ENCODE measurements around the gene SNRNP25.
A peak's percentile ranks its signal among the peaks of the same experiment; 100 is the strongest.
"Not testable (repeated sequence)": the region's sequence is repeated elsewhere in the genome, so short reads cannot be mapped to it uniquely, and the experiment has no call there.

SNRNP25 gene

GRCh38 chr16:53346-54236 is at the start of gene SNRNP25, which contains the start of gene POLR3K:
TSS of gene SNRNP25 (plus strand) at chr16:53828. CDS start at chr16:54017, 189 bp downstream.
TSS of gene POLR3K (minus strand) at chr16:53608. CDS start at chr16:53586, 22 bp downstream.
- TF ChIP-seq, protein P1, sequence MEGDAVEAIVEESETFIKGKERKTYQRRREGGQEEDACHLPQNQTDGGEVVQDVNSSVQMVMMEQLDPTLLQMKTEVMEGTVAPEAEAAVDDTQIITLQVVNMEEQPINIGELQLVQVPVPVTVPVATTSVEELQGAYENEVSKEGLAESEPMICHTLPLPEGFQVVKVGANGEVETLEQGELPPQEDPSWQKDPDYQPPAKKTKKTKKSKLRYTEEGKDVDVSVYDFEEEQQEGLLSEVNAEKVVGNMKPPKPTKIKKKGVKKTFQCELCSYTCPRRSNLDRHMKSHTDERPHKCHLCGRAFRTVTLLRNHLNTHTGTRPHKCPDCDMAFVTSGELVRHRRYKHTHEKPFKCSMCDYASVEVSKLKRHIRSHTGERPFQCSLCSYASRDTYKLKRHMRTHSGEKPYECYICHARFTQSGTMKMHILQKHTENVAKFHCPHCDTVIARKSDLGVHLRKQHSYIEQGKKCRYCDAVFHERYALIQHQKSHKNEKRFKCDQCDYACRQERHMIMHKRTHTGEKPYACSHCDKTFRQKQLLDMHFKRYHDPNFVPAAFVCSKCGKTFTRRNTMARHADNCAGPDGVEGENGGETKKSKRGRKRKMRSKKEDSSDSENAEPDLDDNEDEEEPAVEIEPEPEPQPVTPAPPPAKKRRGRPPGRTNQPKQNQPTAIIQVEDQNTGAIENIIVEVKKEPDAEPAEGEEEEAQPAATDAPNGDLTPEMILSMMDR (IDR thresholded peaks at IDR 0.05; ENCODE audit: borderline replicate concordance, insufficient read depth, low read depth, low read length) = no peak
- peak within 1 kb of the TSS; percentile 80 for H3K4me3 ChIP-seq (ENCODE audit: low read depth, low read length)

DNA sequence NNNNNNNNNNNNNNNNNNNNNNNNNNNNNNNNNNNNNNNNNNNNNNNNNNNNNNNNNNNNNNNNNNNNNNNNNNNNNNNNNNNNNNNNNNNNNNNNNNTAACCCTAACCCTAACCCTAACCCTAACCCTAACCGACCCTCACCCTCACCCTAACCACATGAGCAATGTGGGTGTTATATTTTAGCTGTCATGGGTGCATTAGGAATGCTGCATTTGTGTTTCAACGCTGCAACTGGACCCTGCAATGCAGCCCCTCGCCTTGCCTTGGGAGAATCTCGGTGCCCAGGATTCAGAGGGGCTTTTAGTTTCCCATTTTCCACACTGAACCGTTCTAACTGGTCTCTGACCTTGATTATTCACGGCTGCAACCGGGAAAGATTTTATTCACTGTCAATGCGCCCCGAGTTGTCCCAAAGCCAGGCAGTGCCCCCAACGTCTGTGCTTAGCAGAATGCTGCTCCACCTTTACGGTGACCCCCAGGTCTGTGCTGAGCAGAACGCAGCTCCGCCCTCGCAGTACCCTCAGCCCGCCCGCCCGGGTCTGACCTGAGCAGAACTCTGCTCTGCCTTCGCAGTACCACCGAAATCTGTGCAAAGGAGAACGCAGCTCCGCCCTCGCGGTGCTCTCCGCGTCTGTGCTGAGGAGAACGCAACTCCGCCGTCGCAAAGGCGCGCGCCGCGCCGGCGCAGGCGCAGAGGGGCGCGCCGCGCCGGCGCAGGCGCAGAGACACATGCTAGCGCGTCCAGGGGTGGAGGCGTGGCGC is 43.5 kb upstream of the SNRNP25 start:
- TF ChIP-seq, protein P1 (IDR thresholded peaks at IDR 0.05; ENCODE audit: borderline replicate concordance, insufficient read depth, low read depth, low read length) = no peak
- H3K4me3 ChIP-seq (ENCODE audit: low read depth, low read length) = peak overlapping the region; percentile 43

- TF ChIP-seq, protein P1 (IDR thresholded peaks at IDR 0.05; ENCODE audit: borderline replicate concordance, insufficient read depth, low read depth, low read length) = peak; percentile 59
- H3K4me3 ChIP-seq (ENCODE audit: low read depth, low read length) = not testable (repeated sequence)
Measured at GRCh38 chr16:10772-11171, 42.9 kb upstream of the SNRNP25 start.

- H3K4me3 ChIP-seq (ENCODE audit: low read depth, low read length) = not testable (repeated sequence)
Measured at GRCh38 chr16:17062-17765, 36.4 kb upstream of the SNRNP25 start.

- not testable (repeated sequence) for H3K4me3 ChIP-seq (ENCODE audit: low read depth, low read length)
Measured at GRCh38 chr16:20886-21285, 32.7 kb upstream of the SNRNP25 start.

DNA sequence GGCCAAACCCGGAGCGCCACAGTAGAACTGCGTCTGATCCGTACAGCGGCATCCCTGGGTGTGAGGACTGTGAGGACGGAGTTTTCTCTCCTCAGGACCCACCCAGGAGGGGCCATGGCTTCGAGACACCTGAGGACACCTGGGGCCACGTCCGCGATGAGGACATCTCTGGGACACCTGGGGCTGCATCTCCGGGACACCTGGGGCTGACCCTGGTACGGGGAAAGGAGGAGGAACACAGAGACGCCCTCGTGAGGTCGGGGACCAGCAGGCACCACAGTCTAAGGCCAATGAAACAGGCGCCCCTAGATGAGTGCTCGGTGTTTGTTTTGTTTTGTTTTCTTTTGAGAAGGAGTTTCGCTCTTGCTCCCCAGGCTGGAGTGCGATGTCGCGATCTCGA is 29.5 kb upstream of the SNRNP25 start:
- not testable (repeated sequence) for H3K4me3 ChIP-seq (ENCODE audit: low read depth, low read length)

GRCh38 chr16:25926-26348 is 27.7 kb upstream of the SNRNP25 start:
- not testable (repeated sequence) for H3K4me3 ChIP-seq (ENCODE audit: low read depth, low read length)

DNA sequence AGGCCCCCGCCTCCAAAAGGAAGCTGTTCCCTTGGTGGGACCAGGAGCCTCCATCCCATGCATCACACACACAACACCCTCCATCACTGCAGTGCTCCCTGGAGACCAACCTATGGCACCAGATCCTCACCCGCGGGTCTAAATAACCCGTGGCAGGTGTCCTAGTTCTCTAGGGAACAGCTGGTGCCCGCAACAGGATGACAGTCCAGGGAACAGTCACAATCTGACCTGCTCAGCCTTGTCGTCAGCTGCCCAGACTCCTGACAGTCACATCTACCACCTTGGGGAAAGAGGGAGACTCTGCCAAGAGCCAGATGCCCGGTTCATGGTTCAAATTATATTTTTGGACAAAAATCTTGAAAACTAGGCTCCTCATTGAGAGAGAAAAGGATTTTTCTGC is 23.0 kb upstream of the SNRNP25 start:
- H3K4me3 ChIP-seq (ENCODE audit: low read depth, low read length) = not testable (repeated sequence)

GRCh38 chr16:33154-33876 is 20.3 kb upstream of the SNRNP25 start:
- not testable (repeated sequence) for H3K4me3 ChIP-seq (ENCODE audit: low read depth, low read length)
